ENCODE results near the gene ACOT7.

- TF ChIP-seq YY1 (IDR thresholded peaks at IDR 0.05; ENCODE audit: insufficient read depth, insufficient read length), result no peak
- TF ChIP-seq ZNF274 (IDR thresholded peaks at IDR 0.05; ENCODE audit: low read depth, low read length), result no peak
- no peak for TF ChIP-seq SUZ12 (IDR thresholded peaks at IDR 0.05; ENCODE audit: extremely low read depth, insufficient read depth, insufficient read length)
These were observed 141.2 kb downstream of the ACOT7 start for GRCh38 chr1:6252374-6252710.
